Calu3 (cell line): ENCODE measurements around the gene CNN3. TPM values are rescaled to one million over a fixed set of nuclear protein-coding genes. Genes with fewer than 3 reads are reported as not detected.

ENCODE experiments used
- BruUV-seq: library from RNA; stranded (reverse); fragments of 400-500 nt; replicated peaks from 2 replicates; lab custom pipeline; 2021; lab: Mats Ljungman, UMichigan
- CTCF ChIA-PET: fragments of 300-600 bp; sonication (Branson Sonifier 250); formaldehyde crosslinking; loops from one replicate; lab custom pipeline; 2022; ENCODE audit warnings: antibody characterized with exemption; lab: Charles Lee
- DNase-seq: peaks from one replicate; pipeline ENCODE4 v3.0.0; 2022
- H3K27ac Mint-ChIP-seq: one replicate; pipeline ENCODE4 v1.8.0; 2022; ENCODE audit warnings: mixed read lengths; ENCODE audit not compliant: unreplicated experiment
- H3K27me3 Mint-ChIP-seq: one replicate; pipeline ENCODE4 v1.8.0; 2022; ENCODE audit warnings: mixed read lengths; ENCODE audit not compliant: unreplicated experiment
- H3K36me3 Mint-ChIP-seq: one replicate; pipeline ENCODE4 v1.8.0; 2022; ENCODE audit warnings: mild to moderate bottlenecking, moderate library complexity, mixed read lengths; ENCODE audit not compliant: insufficient read depth, unreplicated experiment
- H3K4me1 Mint-ChIP-seq: one replicate; pipeline ENCODE4 v1.8.0; 2022; ENCODE audit warnings: mild to moderate bottlenecking, low read depth, mixed read lengths; ENCODE audit not compliant: unreplicated experiment
- H3K4me3 Mint-ChIP-seq: one replicate; pipeline ENCODE4 v1.8.0; 2022; ENCODE audit warnings: mild to moderate bottlenecking, low read depth, moderate library complexity, mixed read lengths; ENCODE audit not compliant: unreplicated experiment
- H3K9me3 Mint-ChIP-seq: one replicate; pipeline ENCODE4 v1.8.0; 2022; ENCODE audit warnings: low read depth, mixed read lengths; ENCODE audit not compliant: unreplicated experiment
- CTCF ChIP-seq: fragments of 200-600 bp; IDR thresholded peaks from one replicate; pipeline ENCODE4 v1.8.0; 2022; ENCODE audit warnings: antibody characterized with exemption; ENCODE audit not compliant: unreplicated experiment
- intact Hi-C: fragments of 100-400 bp; cut with micrococcal nuclease; formaldehyde crosslinking; loops from one replicate; pipeline ENCODE4 v1.10.0; 2022; ENCODE audit not compliant: unreplicated experiment
- total RNA-seq: library from RNA; stranded (reverse); gene quantifications from 2 replicates; pipeline ENCODE4 v1.2.3, GENCODE V29; 2022

CNN3 gene
- total RNA-seq, 1 experiment from 2014 or later, result 140 TPM

DNA sequence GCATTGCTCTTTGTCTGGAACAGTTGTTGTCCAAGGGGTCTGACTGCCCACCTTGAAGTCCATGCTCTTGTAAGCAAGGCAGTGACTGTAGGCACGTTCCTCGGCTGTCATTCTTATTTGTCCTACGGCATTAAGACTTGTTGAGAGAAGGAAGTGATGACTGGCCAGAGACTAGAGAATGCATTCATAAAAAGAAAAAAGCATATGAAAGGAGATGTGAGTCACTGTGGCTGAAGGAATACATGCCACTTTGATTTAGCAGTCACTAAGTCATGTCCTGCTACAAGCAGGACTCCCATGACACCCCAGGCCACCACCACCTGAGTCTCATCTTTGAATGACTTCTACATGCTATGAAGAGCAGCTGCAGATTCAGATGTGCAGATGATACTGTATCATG lies 50.5 kb downstream of the CNN3 start:
- Mint-ChIP-seq H3K27ac (no peak overlapping the region), H3K36me3 (no peaks in the 10 kb centered on the region), H3K9me3 (no peaks in the 10 kb centered on the region), H3K4me3 (no peak overlapping the region), H3K27me3 (no peaks in the 10 kb centered on the region), H3K4me1 (no peaks in the 10 kb centered on the region)
- TF ChIP-seq CTCF, result no peak
- no TSS peak for BruUV-seq
- CTCF ChIA-PET, result no interaction called here
- intact Hi-C loops, result loop anchor here (5.0 kb wide), 1 partner anchor 36 kb away; no protein-coding TSS in a partner anchor
- no peak for DNase-seq

DNA sequence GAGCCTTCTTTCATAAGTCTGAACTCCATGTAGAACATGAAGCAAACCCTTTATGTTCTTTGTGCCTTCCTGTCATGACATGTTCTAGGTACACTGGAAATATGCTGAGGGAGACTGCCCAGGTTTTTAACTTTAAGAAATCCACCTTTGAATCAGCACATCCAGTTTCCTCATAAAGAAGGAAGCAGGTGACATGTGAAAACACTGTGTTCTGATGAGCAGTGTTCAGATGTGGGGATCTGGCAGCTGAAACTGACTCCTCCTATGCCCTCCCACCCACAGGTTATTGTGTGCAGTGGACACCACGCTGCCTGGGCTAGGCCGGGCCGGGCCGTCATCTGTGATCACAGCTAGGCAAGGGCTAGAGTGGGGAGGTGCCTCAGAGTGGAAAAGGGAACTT lies 51.1 kb downstream of the CNN3 start:
- intact Hi-C loops, result loop anchor here (5.0 kb wide), 1 partner anchor 37 kb away; no protein-coding TSS in a partner anchor
- no TSS peak for BruUV-seq
- no peak for TF ChIP-seq CTCF
- Mint-ChIP-seq H3K27ac (no peak overlapping the region), H3K4me1 (no peaks in the 10 kb centered on the region), H3K36me3 (no peaks in the 10 kb centered on the region), H3K4me3 (no peak overlapping the region), H3K27me3 (no peaks in the 10 kb centered on the region), H3K9me3 (no peaks in the 10 kb centered on the region)
- CTCF ChIA-PET, result no interaction called here
- DNase-seq, result no peak

GRCh38 chr1:94874423-94874822 lies 52.5 kb downstream of the CNN3 start:
- Mint-ChIP-seq H3K4me1 (no peaks in the 10 kb centered on the region), H3K4me3 (no peak overlapping the region), H3K9me3 (no peaks in the 10 kb centered on the region), H3K27ac (no peak overlapping the region), H3K36me3 (no peaks in the 10 kb centered on the region), H3K27me3 (no peaks in the 10 kb centered on the region)
- DNase-seq, result no peak
- TF ChIP-seq CTCF, result no peak
- intact Hi-C loops, result no loop called here
- CTCF ChIA-PET, result interaction anchor here (1.0 kb wide), 1 partner anchor 18 kb away, joined by 3 read pairs; no protein-coding TSS in a partner anchor
- no TSS peak for BruUV-seq

- BruUV-seq, result no TSS peak
- TF ChIP-seq CTCF, result no peak
- no peaks in the 10 kb centered on the region for H3K36me3 Mint-ChIP-seq
- H3K4me1 Mint-ChIP-seq, result no peaks in the 10 kb centered on the region
- H3K4me3 Mint-ChIP-seq, result no peak overlapping the region
- CTCF ChIA-PET, result interaction anchor here (1.0 kb wide), 1 partner anchor 18 kb away, joined by 3 read pairs; no protein-coding TSS in a partner anchor
- DNase-seq, result no peak
- no peaks in the 10 kb centered on the region for H3K9me3 Mint-ChIP-seq
- no peak overlapping the region for H3K27ac Mint-ChIP-seq
- intact Hi-C loops, result no loop called here
- H3K27me3 Mint-ChIP-seq, result no peaks in the 10 kb centered on the region
Measured at GRCh38 chr1:94873520-94874351, 53.2 kb downstream of the CNN3 start.
